Measurements from ENCODE around the gene DAZAP1. TPM values are rescaled to one million over a fixed set of nuclear protein-coding genes. Genes with fewer than 3 reads are reported as not detected.

The DAZAP1 gene
- total RNA-seq, 1 experiment from 2014 or later = 229 TPM

DNA sequence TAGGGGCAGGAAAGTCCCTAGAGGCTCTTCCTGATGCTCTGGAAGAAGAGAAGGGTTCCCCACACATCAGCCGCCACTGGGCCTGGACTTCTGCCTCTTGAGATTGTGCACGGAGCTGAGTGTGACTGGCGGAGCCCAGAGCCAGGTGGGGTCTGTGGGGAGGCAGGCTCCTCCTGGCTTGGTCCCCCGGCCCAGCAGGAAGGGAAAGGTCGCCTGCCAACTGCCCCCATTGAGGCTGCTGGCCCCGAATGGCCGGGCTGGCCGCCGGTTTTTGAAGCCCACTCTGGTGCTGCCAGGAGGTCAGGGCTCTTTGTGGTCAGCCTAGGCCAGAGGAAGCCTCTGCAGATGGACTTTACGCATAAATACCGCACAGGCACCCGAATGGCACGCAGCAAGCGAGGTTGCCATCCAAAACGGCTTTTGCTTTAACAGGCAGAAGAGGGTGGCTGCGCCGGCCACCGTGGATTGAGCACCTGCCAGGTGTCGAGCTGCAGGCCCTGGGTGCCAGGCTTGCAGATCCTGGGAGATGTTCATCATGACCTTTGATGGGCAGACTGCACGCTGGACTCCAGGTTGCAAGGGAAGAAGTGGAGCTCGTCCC, 5.0 kb downstream of the DAZAP1 start:
- H3K27me3 ChIP-seq (replicated peaks; ENCODE audit: insufficient read depth, low read depth, low read length, poor library complexity) = no peaks in the 10 kb centered on the region
- H3K4me3 ChIP-seq (ENCODE audit: low read depth, low read length, poor library complexity, severe bottlenecking) = no peak overlapping the region
- H3K9me3 ChIP-seq (ENCODE audit: low read depth, low read length, poor library complexity, severe bottlenecking) = no peaks in the 10 kb centered on the region
- ChIA-PET CTCF (no interaction called here), POLR2A (ENCODE audit: low non-redundant PET) (interaction anchor here (0.6 kb wide), 1 partner anchor 439 kb away, joined by 5 read pairs; no protein-coding TSS in a partner anchor)
- intact Hi-C loops (cut with micrococcal nuclease; ENCODE audit: unreplicated experiment) = no loop called here
- no TSS peak for BruUV-seq (replicated peaks)
- peaks cover 34% of the 10 kb centered on the region for H3K36me3 ChIP-seq (ENCODE audit: insufficient read depth, low read length, poor library complexity, severe bottlenecking)
- TF ChIP-seq, protein P1, sequence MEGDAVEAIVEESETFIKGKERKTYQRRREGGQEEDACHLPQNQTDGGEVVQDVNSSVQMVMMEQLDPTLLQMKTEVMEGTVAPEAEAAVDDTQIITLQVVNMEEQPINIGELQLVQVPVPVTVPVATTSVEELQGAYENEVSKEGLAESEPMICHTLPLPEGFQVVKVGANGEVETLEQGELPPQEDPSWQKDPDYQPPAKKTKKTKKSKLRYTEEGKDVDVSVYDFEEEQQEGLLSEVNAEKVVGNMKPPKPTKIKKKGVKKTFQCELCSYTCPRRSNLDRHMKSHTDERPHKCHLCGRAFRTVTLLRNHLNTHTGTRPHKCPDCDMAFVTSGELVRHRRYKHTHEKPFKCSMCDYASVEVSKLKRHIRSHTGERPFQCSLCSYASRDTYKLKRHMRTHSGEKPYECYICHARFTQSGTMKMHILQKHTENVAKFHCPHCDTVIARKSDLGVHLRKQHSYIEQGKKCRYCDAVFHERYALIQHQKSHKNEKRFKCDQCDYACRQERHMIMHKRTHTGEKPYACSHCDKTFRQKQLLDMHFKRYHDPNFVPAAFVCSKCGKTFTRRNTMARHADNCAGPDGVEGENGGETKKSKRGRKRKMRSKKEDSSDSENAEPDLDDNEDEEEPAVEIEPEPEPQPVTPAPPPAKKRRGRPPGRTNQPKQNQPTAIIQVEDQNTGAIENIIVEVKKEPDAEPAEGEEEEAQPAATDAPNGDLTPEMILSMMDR (conservative IDR thresholded peaks at IDR 0.05; ENCODE audit: low read depth, low read length) = no peak
- no peak for TF ChIP-seq EZH2 (IDR thresholded peaks at IDR 0.05; ENCODE audit: borderline replicate concordance, low read depth, low read length, poor library complexity, severe bottlenecking)
- no peak for DNase-seq (ENCODE audit: low spot score)
- H3K4me1 ChIP-seq (ENCODE audit: insufficient read depth, low read length, poor library complexity, severe bottlenecking) = peaks cover 38% of the 10 kb centered on the region
- H3K27ac ChIP-seq (ENCODE audit: low read depth, low read length, poor library complexity, severe bottlenecking) = peak overlapping the region; percentile 10

GRCh38 chr19:1412995-1413800, 5.8 kb downstream of the DAZAP1 start:
- DNase-seq (ENCODE audit: low spot score) = no peak
- intact Hi-C loops (cut with micrococcal nuclease; ENCODE audit: unreplicated experiment) = no loop called here
- peaks cover 38% of the 10 kb centered on the region for H3K4me1 ChIP-seq (ENCODE audit: insufficient read depth, low read length, poor library complexity, severe bottlenecking)
- peaks cover 42% of the 10 kb centered on the region for H3K36me3 ChIP-seq (ENCODE audit: insufficient read depth, low read length, poor library complexity, severe bottlenecking)
- TF ChIP-seq EZH2 (IDR thresholded peaks at IDR 0.05; ENCODE audit: borderline replicate concordance, low read depth, low read length, poor library complexity, severe bottlenecking) = no peak
- TF ChIP-seq, protein P1 (conservative IDR thresholded peaks at IDR 0.05; ENCODE audit: low read depth, low read length) = no peak
- CTCF ChIA-PET = no interaction called here
- H3K4me3 ChIP-seq (ENCODE audit: low read depth, low read length, poor library complexity, severe bottlenecking) = no peak overlapping the region
- H3K27me3 ChIP-seq (replicated peaks; ENCODE audit: insufficient read depth, low read depth, low read length, poor library complexity) = no peaks in the 10 kb centered on the region
- BruUV-seq (replicated peaks) = no TSS peak
- H3K27ac ChIP-seq (ENCODE audit: low read depth, low read length, poor library complexity, severe bottlenecking) = peak overlapping the region; percentile 10
- POLR2A ChIA-PET (ENCODE audit: low non-redundant PET) = interaction anchor here (0.6 to 0.8 kb wide), 3 partner anchors 10 to 438 kb away, joined by 3 to 5 read pairs (median 3); no protein-coding TSS in a partner anchor
- no peaks in the 10 kb centered on the region for H3K9me3 ChIP-seq (ENCODE audit: low read depth, low read length, poor library complexity, severe bottlenecking)

DNA sequence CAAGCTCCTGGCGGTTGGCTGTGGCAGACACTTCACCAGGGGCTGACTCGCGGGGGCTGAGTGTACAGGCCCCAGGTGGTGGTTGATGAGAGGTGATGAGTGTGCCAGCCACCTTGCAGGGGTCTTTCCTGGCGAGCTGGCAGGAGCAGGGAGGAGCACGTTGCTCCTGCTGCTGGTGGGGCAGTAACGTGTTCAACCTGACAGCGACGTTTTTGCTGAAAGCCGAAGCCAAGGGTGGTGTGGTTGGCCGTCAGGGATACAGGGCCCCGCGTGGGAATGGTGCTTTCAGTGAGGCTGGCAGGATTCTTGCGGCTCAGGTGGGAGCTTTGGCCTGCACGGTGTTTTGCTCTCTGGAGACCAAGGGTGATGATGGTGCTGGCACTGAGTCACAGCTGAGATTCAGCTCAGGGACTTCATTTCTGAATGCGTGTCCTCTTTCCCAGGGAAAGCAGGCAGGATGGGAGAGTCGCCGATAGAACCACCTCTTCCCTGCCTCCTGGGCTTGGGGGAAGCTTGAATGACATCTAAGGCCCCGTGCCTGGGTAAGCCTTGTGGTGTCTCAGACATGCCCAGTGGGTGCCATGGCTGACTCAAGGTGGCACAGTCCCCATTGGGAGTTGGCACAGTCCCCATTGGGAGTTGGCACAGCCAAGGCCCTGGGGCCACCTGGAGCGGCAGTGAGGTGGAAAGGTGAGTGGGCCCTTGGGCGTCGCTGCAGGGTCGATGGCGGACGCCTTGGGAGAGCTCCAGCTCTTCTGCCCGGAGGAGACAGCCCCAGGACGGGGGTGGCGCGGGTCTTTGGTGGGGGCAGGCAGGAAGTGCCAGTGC, 8.8 kb downstream of the DAZAP1 start:
- no TSS peak for BruUV-seq (replicated peaks)
- no peaks in the 10 kb centered on the region for H3K9me3 ChIP-seq (ENCODE audit: low read depth, low read length, poor library complexity, severe bottlenecking)
- H3K27ac ChIP-seq (ENCODE audit: low read depth, low read length, poor library complexity, severe bottlenecking) = peak overlapping the region; percentile 89
- ChIA-PET POLR2A (ENCODE audit: low non-redundant PET) (no interaction called here), CTCF (interaction anchor here (0.6 kb wide), 2 partner anchors 38 to 202 kb away, joined by 3 read pairs; no protein-coding TSS in a partner anchor)
- TF ChIP-seq EZH2 (IDR thresholded peaks at IDR 0.05; ENCODE audit: borderline replicate concordance, low read depth, low read length, poor library complexity, severe bottlenecking) = no peak
- TF ChIP-seq, protein P1 (conservative IDR thresholded peaks at IDR 0.05; ENCODE audit: low read depth, low read length) = no peak
- no peaks in the 10 kb centered on the region for H3K27me3 ChIP-seq (replicated peaks; ENCODE audit: insufficient read depth, low read depth, low read length, poor library complexity)
- H3K4me1 ChIP-seq (ENCODE audit: insufficient read depth, low read length, poor library complexity, severe bottlenecking) = peaks cover 24% of the 10 kb centered on the region
- H3K4me3 ChIP-seq (ENCODE audit: low read depth, low read length, poor library complexity, severe bottlenecking) = peak overlapping the region; percentile 20
- H3K36me3 ChIP-seq (ENCODE audit: insufficient read depth, low read length, poor library complexity, severe bottlenecking) = peaks cover 56% of the 10 kb centered on the region
- intact Hi-C loops (cut with micrococcal nuclease; ENCODE audit: unreplicated experiment) = no loop called here
- no peak for DNase-seq (ENCODE audit: low spot score)
